ENCODE data around the gene ST3GAL4. TPM values are rescaled to one million over a fixed set of nuclear protein-coding genes. Genes with fewer than 3 reads are reported as not detected.

ST3GAL4 gene
- total RNA-seq, 4 donors from 2014 or later = 3.4 to 12.4 (median 9.6) TPM

GRCh38 chr11:126413843-126414405 lies 58.4 kb downstream of the ST3GAL4 start:
- no peak for DNase-seq
- in situ Hi-C loops (cut with MboI; ENCODE audit: low sequenced_read_pairs in 4 of 4) = no loop called here
- Histone ChIP-seq H3K4me3 (no peak overlapping the region), H3K9me3 (no peaks in the 10 kb centered on the region), H3K27me3 (no peaks in the 10 kb centered on the region), H3K36me3 (no peaks in the 10 kb centered on the region), H3K4me1 (peaks cover 5 to 23% of the 10 kb centered on the region in 2 donors), H3K27ac (no peak overlapping the region)
- intact Hi-C loops (cut with DNase I; ENCODE audit: low total_unique reads) = no loop called here
- no peak for TF ChIP-seq POLR2A (IDR thresholded peaks at IDR 0.05)
- TF ChIP-seq, protein P1, sequence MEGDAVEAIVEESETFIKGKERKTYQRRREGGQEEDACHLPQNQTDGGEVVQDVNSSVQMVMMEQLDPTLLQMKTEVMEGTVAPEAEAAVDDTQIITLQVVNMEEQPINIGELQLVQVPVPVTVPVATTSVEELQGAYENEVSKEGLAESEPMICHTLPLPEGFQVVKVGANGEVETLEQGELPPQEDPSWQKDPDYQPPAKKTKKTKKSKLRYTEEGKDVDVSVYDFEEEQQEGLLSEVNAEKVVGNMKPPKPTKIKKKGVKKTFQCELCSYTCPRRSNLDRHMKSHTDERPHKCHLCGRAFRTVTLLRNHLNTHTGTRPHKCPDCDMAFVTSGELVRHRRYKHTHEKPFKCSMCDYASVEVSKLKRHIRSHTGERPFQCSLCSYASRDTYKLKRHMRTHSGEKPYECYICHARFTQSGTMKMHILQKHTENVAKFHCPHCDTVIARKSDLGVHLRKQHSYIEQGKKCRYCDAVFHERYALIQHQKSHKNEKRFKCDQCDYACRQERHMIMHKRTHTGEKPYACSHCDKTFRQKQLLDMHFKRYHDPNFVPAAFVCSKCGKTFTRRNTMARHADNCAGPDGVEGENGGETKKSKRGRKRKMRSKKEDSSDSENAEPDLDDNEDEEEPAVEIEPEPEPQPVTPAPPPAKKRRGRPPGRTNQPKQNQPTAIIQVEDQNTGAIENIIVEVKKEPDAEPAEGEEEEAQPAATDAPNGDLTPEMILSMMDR (IDR thresholded peaks at IDR 0.05 in 4 of 5, conservative IDR thresholded peaks at IDR 0.05 in 1 of 5) = no peak
- ATAC-seq = no peak

DNA sequence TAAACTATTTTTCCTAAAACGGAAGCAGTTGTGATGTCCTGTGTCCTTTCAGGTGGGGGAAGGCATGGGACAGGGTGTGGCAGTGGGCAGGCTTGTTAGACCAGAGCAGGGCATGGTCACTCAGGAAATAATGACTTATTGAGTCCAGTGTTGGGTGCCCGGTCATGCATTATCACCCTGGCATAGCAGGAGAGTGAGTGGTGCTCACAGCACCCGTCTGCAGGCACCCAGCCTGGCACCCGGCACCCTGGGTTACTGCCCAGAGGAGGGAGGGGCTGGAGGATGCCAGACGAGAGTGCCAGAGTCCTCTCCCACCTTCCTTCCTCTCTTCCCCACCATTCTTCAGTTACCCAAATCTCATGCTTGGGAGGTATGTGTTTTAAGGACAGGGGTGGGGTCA lies 59.1 kb downstream of the ST3GAL4 start:
- no peak for DNase-seq
- intact Hi-C loops (cut with DNase I; ENCODE audit: low total_unique reads) (no loop called here), in situ Hi-C loops (cut with MboI; ENCODE audit: low sequenced_read_pairs in 4 of 4) (no loop called here)
- peaks cover 5 to 23% of the 10 kb centered on the region in 2 donors for H3K4me1 ChIP-seq
- peak overlapping the region in 3 of 4 donors; percentile 2 to 74 (median 26) for H3K27ac ChIP-seq
- no peaks in the 10 kb centered on the region for H3K27me3 ChIP-seq
- H3K9me3 ChIP-seq = no peaks in the 10 kb centered on the region
- no peak for TF ChIP-seq POLR2A (IDR thresholded peaks at IDR 0.05)
- TF ChIP-seq, protein P1 (IDR thresholded peaks at IDR 0.05 in 4 of 5, conservative IDR thresholded peaks at IDR 0.05 in 1 of 5) = no peak
- H3K36me3 ChIP-seq = no peaks in the 10 kb centered on the region
- H3K4me3 ChIP-seq = no peak overlapping the region
- ATAC-seq = no peak

DNA sequence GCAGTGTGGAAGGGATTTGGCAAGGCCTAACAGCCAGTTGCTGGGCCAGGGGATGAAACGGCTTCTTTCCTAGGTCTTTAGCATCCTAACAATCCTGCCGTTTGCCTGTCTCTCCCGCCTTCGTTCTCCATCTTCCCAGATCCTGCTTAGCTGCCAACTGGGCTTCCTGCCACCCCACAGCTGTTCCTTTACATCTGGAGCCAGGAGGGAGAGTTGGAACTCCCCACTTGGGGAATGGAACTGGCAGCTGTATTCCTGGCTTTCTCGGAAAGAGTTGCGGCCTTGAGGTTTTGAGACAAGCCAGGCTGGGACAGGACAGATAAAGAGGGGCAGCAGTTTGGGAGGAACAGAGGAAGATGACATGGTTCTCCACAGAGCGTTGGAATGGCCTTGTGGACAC lies 59.6 kb downstream of the ST3GAL4 start:
- ATAC-seq (peak; percentile 37 to 60), DNase-seq (peak; percentile 41 to 73)
- intact Hi-C loops (cut with DNase I; ENCODE audit: low total_unique reads) = no loop called here
- Histone ChIP-seq H3K4me3 (no peak overlapping the region), H3K9me3 (no peaks in the 10 kb centered on the region), H3K27me3 (no peaks in the 10 kb centered on the region), H3K4me1 (peaks cover 5 to 23% of the 10 kb centered on the region in 2 donors), H3K36me3 (no peaks in the 10 kb centered on the region), H3K27ac (peak overlapping the region; percentile 2 to 74 (median 47))
- in situ Hi-C loops (cut with MboI; ENCODE audit: low sequenced_read_pairs in 4 of 4) = no loop called here
- TF ChIP-seq POLR2A (IDR thresholded peaks at IDR 0.05) = no peak
- TF ChIP-seq, protein P1 (IDR thresholded peaks at IDR 0.05 in 4 of 5, conservative IDR thresholded peaks at IDR 0.05 in 1 of 5) = no peak

GRCh38 chr11:126415669-126416420 lies 60.4 kb downstream of the ST3GAL4 start:
- peaks cover 5 to 23% of the 10 kb centered on the region in 2 donors for H3K4me1 ChIP-seq
- ATAC-seq (peak; percentile 16 to 25), DNase-seq (peak in 1 of 2 donors; percentile 35)
- peak overlapping the region; percentile 59 to 66 (median 64) for H3K4me3 ChIP-seq
- no peaks in the 10 kb centered on the region for H3K27me3 ChIP-seq
- intact Hi-C loops (cut with DNase I; ENCODE audit: low total_unique reads) (loop anchor here (1.0 kb wide), 1 partner anchor 98 kb away; no protein-coding TSS in a partner anchor), in situ Hi-C loops (cut with MboI; ENCODE audit: low sequenced_read_pairs in 4 of 4) (no loop called here)
- TF ChIP-seq POLR2A (IDR thresholded peaks at IDR 0.05) = no peak
- TF ChIP-seq, protein P1 (IDR thresholded peaks at IDR 0.05 in 4 of 5, conservative IDR thresholded peaks at IDR 0.05 in 1 of 5) = no peak
- H3K9me3 ChIP-seq = no peaks in the 10 kb centered on the region
- peak overlapping the region; percentile 68 to 75 (median 71) for H3K27ac ChIP-seq
- no peaks in the 10 kb centered on the region for H3K36me3 ChIP-seq

Measured in gastrocnemius medialis (tissue), 4 donors.